HG03139 (cell line): ENCODE results near the gene RPIA.
"Not testable (repeated sequence)": the region's sequence is repeated elsewhere in the genome, so short reads cannot be mapped to it uniquely, and the experiment has no call there.

Experiments used
- ATAC-seq: cut with Tn5 transposase; IDR thresholded peaks from one replicate; pipeline ENCODE4 v1.9.1; 2021; ENCODE audit not compliant: unreplicated experiment

RPIA gene

GRCh38 chr2:88765889-88766481 lies 74.5 kb downstream of the RPIA start:
- not testable (repeated sequence) for ATAC-seq

GRCh38 chr2:88770016-88770415 lies 78.5 kb downstream of the RPIA start:
- no peak for ATAC-seq

GRCh38 chr2:88773233-88774028 lies 82.0 kb downstream of the RPIA start:
- ATAC-seq, result not testable (repeated sequence)

- ATAC-seq, result not testable (repeated sequence)
These were observed 97.7 kb downstream of the RPIA start for GRCh38 chr2:88789213-88789612.

GRCh38 chr2:88795932-88796331 lies 104.5 kb downstream of the RPIA start:
- not testable (repeated sequence) for ATAC-seq

GRCh38 chr2:88796523-88796922 lies 105.0 kb downstream of the RPIA start:
- ATAC-seq, result not testable (repeated sequence)

GRCh38 chr2:88797164-88797563 lies 105.7 kb downstream of the RPIA start:
- not testable (repeated sequence) for ATAC-seq
